GM12878 (cell line): ENCODE data around the gene DDTL.
"Not testable (repeated sequence)": the region's sequence is repeated elsewhere in the genome, so short reads cannot be mapped to it uniquely, and the experiment has no call there.

Experiments
- FOXM1 ChIP-seq: IDR thresholded peaks from 2 replicates; pipeline ENCODE4 v1.6.1; 2012; ENCODE audit warnings: low read depth, mild to moderate bottlenecking, inconsistent platforms, low read length, moderate library complexity
- KAT2A ChIP-seq: conservative IDR thresholded peaks from 2 replicates; pipeline ENCODE4 v1.6.1; 2011; ENCODE audit warnings: low read depth, low read length; ENCODE audit not compliant: control insufficient read depth
- LARP7 ChIP-seq: fragments of 450-650 bp; IDR thresholded peaks from 2 replicates; pipeline ENCODE4 v1.6.1; 2017; ENCODE audit warnings: mild to moderate bottlenecking
- MEF2A ChIP-seq: IDR thresholded peaks from 2 replicates; pipeline ENCODE4 v1.6.1; 2011; ENCODE audit warnings: low read depth, mild to moderate bottlenecking, low read length, moderate library complexity; ENCODE audit not compliant: insufficient read depth
- RAD21 ChIP-seq: IDR thresholded peaks from 2 replicates; pipeline ENCODE4 v1.6.1; 2011; ENCODE audit warnings: mild to moderate bottlenecking, low read depth, low read length, moderate library complexity; ENCODE audit not compliant: insufficient read depth
- RAD51 ChIP-seq: fragments of 450-650 bp; IDR thresholded peaks from 2 replicates; pipeline ENCODE4 v1.6.1; 2016; ENCODE audit warnings: moderate library complexity, mild to moderate bottlenecking, inconsistent platforms
- SMAD5 ChIP-seq: IDR thresholded peaks from 2 replicates; pipeline ENCODE4 v1.6.1; 2016; ENCODE audit warnings: antibody characterized with exemption, low read depth
- TF ChIP-seq, protein P1 (sequence below), 3 experiments: IDR thresholded peaks in 2 of 3; conservative IDR thresholded peaks in 1 of 3; 2 replicates each; pipeline ENCODE4 v1.5.1; 2011; ENCODE audit warnings: low read depth in 3 of 3, low read length in 3 of 3, mild to moderate bottlenecking in 3 of 3, control low read depth in 2 of 3, moderate library complexity in 2 of 3, inconsistent platforms in 1 of 3, mixed read lengths in 1 of 3; ENCODE audit not compliant: control insufficient read depth in 2 of 3, insufficient read depth in 1 of 3; ENCODE audit errors: extremely low read depth in 1 of 3

DNA sequence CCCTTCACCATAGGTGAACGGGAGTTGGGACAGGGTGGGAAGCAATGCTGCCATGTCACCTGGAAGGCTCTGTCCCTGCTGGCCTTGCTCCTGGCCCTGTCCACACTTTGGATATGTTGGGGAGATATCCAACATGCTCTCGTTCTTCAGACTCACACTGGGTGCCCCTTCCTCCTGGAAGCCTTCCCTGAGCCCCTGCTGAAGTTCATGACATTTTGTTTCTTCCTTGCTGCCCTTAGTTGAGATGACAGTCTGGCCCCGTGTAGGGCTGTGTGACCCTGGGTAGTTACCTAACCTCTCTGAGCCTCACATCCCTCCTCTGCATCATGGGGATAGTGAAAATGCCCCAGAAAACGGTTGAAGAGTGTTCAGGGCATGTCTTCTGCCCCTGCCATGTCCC, 13.2 kb upstream of the DDTL start:
- TF ChIP-seq MEF2A, FOXM1, RAD51, KAT2A, SMAD5, LARP7, RAD21: not testable (repeated sequence)
- TF ChIP-seq, protein P1, sequence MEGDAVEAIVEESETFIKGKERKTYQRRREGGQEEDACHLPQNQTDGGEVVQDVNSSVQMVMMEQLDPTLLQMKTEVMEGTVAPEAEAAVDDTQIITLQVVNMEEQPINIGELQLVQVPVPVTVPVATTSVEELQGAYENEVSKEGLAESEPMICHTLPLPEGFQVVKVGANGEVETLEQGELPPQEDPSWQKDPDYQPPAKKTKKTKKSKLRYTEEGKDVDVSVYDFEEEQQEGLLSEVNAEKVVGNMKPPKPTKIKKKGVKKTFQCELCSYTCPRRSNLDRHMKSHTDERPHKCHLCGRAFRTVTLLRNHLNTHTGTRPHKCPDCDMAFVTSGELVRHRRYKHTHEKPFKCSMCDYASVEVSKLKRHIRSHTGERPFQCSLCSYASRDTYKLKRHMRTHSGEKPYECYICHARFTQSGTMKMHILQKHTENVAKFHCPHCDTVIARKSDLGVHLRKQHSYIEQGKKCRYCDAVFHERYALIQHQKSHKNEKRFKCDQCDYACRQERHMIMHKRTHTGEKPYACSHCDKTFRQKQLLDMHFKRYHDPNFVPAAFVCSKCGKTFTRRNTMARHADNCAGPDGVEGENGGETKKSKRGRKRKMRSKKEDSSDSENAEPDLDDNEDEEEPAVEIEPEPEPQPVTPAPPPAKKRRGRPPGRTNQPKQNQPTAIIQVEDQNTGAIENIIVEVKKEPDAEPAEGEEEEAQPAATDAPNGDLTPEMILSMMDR (IDR thresholded peaks at IDR 0.05 in 2 of 3, conservative IDR thresholded peaks at IDR 0.05 in 1 of 3; ENCODE audit: control insufficient read depth in 2 of 3, extremely low read depth in 1 of 3, insufficient read depth in 1 of 3, low read depth in 3 of 3, low read length in 3 of 3) = not testable (repeated sequence)
